Epidermal melanocyte (primary cell): Measurements from ENCODE around the gene METTL23.

Source experiments
- DNase-seq: peaks from one replicate; pipeline ENCODE4 v3.0.0; 2011; ENCODE audit warnings: low spot score; ENCODE audit not compliant: insufficient read length

METTL23 gene

GRCh38 chr17:76726776-76727718 is at the start of gene METTL23:
Gene METTL23 (plus strand): TSS chr17:76726839. CDS start chr17:76729711, 2,872 bp downstream.
- peak; percentile 57 for DNase-seq

- no peak for DNase-seq
Measured at GRCh38 chr17:76677406-76677805, 49.2 kb upstream of the METTL23 start.

- DNase-seq = no peak
Measured at GRCh38 chr17:76678330-76678729, 48.3 kb upstream of the METTL23 start.

- no peak for DNase-seq
Measured at GRCh38 chr17:76679239-76679638, 47.4 kb upstream of the METTL23 start.

GRCh38 chr17:76681222-76682137 is 45.2 kb upstream of the METTL23 start:
- DNase-seq = peak; percentile 74

GRCh38 chr17:76682296-76682695 is 44.3 kb upstream of the METTL23 start:
- no peak for DNase-seq

GRCh38 chr17:76683011-76683755 is 43.5 kb upstream of the METTL23 start:
- DNase-seq = no peak

- DNase-seq = no peak
Measured at GRCh38 chr17:76683921-76684745, 42.5 kb upstream of the METTL23 start.

GRCh38 chr17:76684756-76685155 is 41.9 kb upstream of the METTL23 start:
- DNase-seq = no peak

GRCh38 chr17:76685366-76685765 is 41.3 kb upstream of the METTL23 start:
- DNase-seq = no peak

GRCh38 chr17:76685846-76686245 is 40.8 kb upstream of the METTL23 start:
- DNase-seq = no peak

GRCh38 chr17:76686538-76687297 is 39.9 kb upstream of the METTL23 start:
- DNase-seq = no peak

- DNase-seq = no peak
Measured at GRCh38 chr17:76687298-76688164, 39.1 kb upstream of the METTL23 start.

- DNase-seq = no peak
Measured at GRCh38 chr17:76688165-76688622, 38.4 kb upstream of the METTL23 start.

- no peak for DNase-seq
Measured at GRCh38 chr17:76689859-76690258, 36.8 kb upstream of the METTL23 start.

GRCh38 chr17:76690596-76691280 is 35.9 kb upstream of the METTL23 start:
- DNase-seq = no peak

- no peak for DNase-seq
Measured at GRCh38 chr17:76691379-76692191, 35.1 kb upstream of the METTL23 start.
